Measurements from ENCODE around the gene MGAT4D.
"Not testable (repeated sequence)": the region's sequence is repeated elsewhere in the genome, so short reads cannot be mapped to it uniquely, and the experiment has no call there.

The MGAT4D gene

DNA sequence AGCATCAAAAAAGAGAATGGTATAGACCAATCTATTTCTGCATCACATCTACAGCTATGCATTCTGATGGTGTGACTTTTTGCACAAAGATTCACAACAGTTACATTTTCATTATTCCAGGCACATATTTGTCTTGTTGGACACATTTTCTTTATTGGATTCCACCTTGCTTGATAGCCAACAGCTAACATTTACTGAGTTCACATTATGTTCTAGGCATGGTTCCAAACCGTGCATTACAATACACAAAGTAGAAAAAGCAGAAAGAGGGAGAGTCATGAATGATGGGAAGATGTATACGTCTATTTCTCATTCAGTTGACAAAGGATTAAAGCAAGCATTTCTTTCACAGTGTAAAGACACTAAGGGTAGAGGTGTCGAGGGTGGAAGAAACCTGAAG lies 47.7 kb downstream of the MGAT4D start:
- Histone ChIP-seq H3K9me3 (ENCODE audit: insufficient read depth, low read depth, low read length) (no peaks in the 10 kb centered on the region), H4K20me1 (ENCODE audit: insufficient read depth, low read length, poor library complexity, severe bottlenecking) (no peaks in the 10 kb centered on the region), H3K36me3 (ENCODE audit: insufficient read depth, low read length) (no peaks in the 10 kb centered on the region), H3K4me2 (ENCODE audit: low read depth, low read length, poor library complexity, severe bottlenecking) (no peak overlapping the region), H2AFZ (ENCODE audit: low read length) (no peak overlapping the region), H3K27me3 (ENCODE audit: insufficient read depth, low read length, poor library complexity, severe bottlenecking) (no peaks in the 10 kb centered on the region), H3K4me3 (ENCODE audit: low read length, poor library complexity, severe bottlenecking) (no peak overlapping the region), H3K4me1 (ENCODE audit: insufficient read depth, low read length, poor library complexity, severe bottlenecking) (no peaks in the 10 kb centered on the region), H3K9ac (ENCODE audit: low read depth, low read length, poor library complexity, severe bottlenecking) (no peak overlapping the region), H3K79me2 (ENCODE audit: insufficient read depth, low read length) (no peaks in the 10 kb centered on the region), H3K9me2 (replicated peaks; ENCODE audit: low read depth, low read length) (no peaks in the 10 kb centered on the region), H3F3A (ENCODE audit: low read depth) (no peaks in the 10 kb centered on the region)
- TF ChIP-seq, protein P1, sequence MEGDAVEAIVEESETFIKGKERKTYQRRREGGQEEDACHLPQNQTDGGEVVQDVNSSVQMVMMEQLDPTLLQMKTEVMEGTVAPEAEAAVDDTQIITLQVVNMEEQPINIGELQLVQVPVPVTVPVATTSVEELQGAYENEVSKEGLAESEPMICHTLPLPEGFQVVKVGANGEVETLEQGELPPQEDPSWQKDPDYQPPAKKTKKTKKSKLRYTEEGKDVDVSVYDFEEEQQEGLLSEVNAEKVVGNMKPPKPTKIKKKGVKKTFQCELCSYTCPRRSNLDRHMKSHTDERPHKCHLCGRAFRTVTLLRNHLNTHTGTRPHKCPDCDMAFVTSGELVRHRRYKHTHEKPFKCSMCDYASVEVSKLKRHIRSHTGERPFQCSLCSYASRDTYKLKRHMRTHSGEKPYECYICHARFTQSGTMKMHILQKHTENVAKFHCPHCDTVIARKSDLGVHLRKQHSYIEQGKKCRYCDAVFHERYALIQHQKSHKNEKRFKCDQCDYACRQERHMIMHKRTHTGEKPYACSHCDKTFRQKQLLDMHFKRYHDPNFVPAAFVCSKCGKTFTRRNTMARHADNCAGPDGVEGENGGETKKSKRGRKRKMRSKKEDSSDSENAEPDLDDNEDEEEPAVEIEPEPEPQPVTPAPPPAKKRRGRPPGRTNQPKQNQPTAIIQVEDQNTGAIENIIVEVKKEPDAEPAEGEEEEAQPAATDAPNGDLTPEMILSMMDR (conservative IDR thresholded peaks at IDR 0.05; ENCODE audit: low read length), result no peak
- TF ChIP-seq EZH2phosphoT487 (IDR thresholded peaks at IDR 0.05; ENCODE audit: borderline replicate concordance), result no peak

DNA sequence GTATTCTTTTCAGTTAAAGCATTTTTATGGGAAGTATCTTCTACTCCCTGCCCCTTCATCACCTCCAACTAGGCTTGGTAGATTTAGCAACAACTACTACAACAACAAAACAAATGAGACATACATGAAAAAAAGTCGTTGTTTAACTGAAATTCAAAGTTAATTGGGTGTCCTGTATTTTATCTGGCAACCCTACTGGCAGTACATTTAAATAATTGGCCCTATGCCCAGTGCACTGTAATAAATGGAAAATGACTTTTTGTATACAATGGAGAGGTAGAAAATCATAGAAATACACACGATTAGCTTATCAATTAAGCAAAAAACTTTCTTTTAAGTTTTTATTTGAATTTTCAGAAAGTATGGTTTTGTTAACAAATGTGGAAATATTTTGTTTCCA lies 49.3 kb downstream of the MGAT4D start:
- Histone ChIP-seq H3K79me2 (ENCODE audit: insufficient read depth, low read length) (no peaks in the 10 kb centered on the region), H3K4me3 (ENCODE audit: low read length, poor library complexity, severe bottlenecking) (no peak overlapping the region), H4K20me1 (ENCODE audit: insufficient read depth, low read length, poor library complexity, severe bottlenecking) (no peaks in the 10 kb centered on the region), H3F3A (ENCODE audit: low read depth) (no peaks in the 10 kb centered on the region), H3K27me3 (ENCODE audit: insufficient read depth, low read length, poor library complexity, severe bottlenecking) (no peaks in the 10 kb centered on the region), H2AFZ (ENCODE audit: low read length) (no peak overlapping the region), H3K9me2 (replicated peaks; ENCODE audit: low read depth, low read length) (no peaks in the 10 kb centered on the region), H3K9ac (ENCODE audit: low read depth, low read length, poor library complexity, severe bottlenecking) (no peak overlapping the region), H3K4me2 (ENCODE audit: low read depth, low read length, poor library complexity, severe bottlenecking) (no peak overlapping the region), H3K4me1 (ENCODE audit: insufficient read depth, low read length, poor library complexity, severe bottlenecking) (no peaks in the 10 kb centered on the region), H3K36me3 (ENCODE audit: insufficient read depth, low read length) (no peaks in the 10 kb centered on the region), H3K9me3 (ENCODE audit: insufficient read depth, low read depth, low read length) (no peaks in the 10 kb centered on the region)
- TF ChIP-seq EZH2phosphoT487 (IDR thresholded peaks at IDR 0.05; ENCODE audit: borderline replicate concordance), result no peak
- TF ChIP-seq, protein P1 (conservative IDR thresholded peaks at IDR 0.05; ENCODE audit: low read length), result no peak

DNA sequence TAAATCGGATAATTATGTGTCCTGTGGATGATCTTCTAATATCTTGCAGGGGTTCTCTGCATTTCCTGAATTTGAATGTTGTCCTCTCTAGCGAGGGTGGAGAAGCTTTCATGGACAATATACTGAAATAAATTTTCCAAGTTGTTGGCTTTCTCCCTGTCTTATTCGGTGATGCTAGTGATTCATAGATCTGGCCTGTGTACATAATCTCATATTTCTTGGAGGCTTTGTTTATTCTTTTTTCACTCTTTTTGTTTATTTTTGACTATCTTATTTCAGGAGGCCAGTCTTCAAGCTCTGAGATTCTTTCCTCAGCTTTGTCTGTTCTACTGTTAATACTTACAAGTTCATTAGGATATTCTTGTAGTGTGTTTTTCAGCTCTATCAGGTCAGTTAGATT lies 49.9 kb downstream of the MGAT4D start:
- no peaks in the 10 kb centered on the region for H3K79me2 ChIP-seq (ENCODE audit: insufficient read depth, low read length)
- no peaks in the 10 kb centered on the region for H3K36me3 ChIP-seq (ENCODE audit: insufficient read depth, low read length)
- H3K4me1 ChIP-seq (ENCODE audit: insufficient read depth, low read length, poor library complexity, severe bottlenecking), result no peaks in the 10 kb centered on the region
- no peaks in the 10 kb centered on the region for H3K27me3 ChIP-seq (ENCODE audit: insufficient read depth, low read length, poor library complexity, severe bottlenecking)
- H3F3A ChIP-seq (ENCODE audit: low read depth), result no peaks in the 10 kb centered on the region
- H3K4me2 ChIP-seq (ENCODE audit: low read depth, low read length, poor library complexity, severe bottlenecking), result no peak overlapping the region
- no peaks in the 10 kb centered on the region for H3K9me2 ChIP-seq (replicated peaks; ENCODE audit: low read depth, low read length)
- H3K9me3 ChIP-seq (ENCODE audit: insufficient read depth, low read depth, low read length), result no peaks in the 10 kb centered on the region
- TF ChIP-seq, protein P1 (conservative IDR thresholded peaks at IDR 0.05; ENCODE audit: low read length), result no peak
- no peak for TF ChIP-seq EZH2phosphoT487 (IDR thresholded peaks at IDR 0.05; ENCODE audit: borderline replicate concordance)
- no peak overlapping the region for H2AFZ ChIP-seq (ENCODE audit: low read length)
- no peaks in the 10 kb centered on the region for H4K20me1 ChIP-seq (ENCODE audit: insufficient read depth, low read length, poor library complexity, severe bottlenecking)
- no peak overlapping the region for H3K9ac ChIP-seq (ENCODE audit: low read depth, low read length, poor library complexity, severe bottlenecking)
- no peak overlapping the region for H3K4me3 ChIP-seq (ENCODE audit: low read length, poor library complexity, severe bottlenecking)

DNA sequence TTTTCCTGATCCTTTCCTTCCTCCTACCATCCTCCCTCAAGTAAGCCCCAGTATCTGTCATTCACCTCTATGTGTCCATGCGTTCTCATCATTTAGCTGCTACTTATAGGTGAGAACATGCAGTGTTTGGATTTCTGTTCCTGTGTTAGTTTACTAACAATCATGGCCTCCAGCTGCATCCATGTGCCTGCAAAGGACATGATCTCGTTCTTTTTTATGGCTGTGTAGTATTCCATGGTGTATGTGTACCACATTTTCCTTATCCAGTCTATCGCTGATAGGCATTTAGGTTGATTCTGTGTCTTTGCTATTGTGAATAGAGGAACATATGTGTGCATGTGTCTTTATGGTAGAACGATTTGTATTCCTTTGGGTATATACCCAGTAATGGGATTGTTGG lies 53.7 kb downstream of the MGAT4D start:
- H4K20me1 ChIP-seq (ENCODE audit: insufficient read depth, low read length, poor library complexity, severe bottlenecking); H3K4me1 ChIP-seq (ENCODE audit: insufficient read depth, low read length, poor library complexity, severe bottlenecking); H3K79me2 ChIP-seq (ENCODE audit: insufficient read depth, low read length); H3K9me3 ChIP-seq (ENCODE audit: insufficient read depth, low read depth, low read length); H3K4me3 ChIP-seq (ENCODE audit: low read length, poor library complexity, severe bottlenecking); H3K36me3 ChIP-seq (ENCODE audit: insufficient read depth, low read length); H3K27me3 ChIP-seq (ENCODE audit: insufficient read depth, low read length, poor library complexity, severe bottlenecking); H3K9ac ChIP-seq (ENCODE audit: low read depth, low read length, poor library complexity, severe bottlenecking); H2AFZ ChIP-seq (ENCODE audit: low read length); H3K9me2 ChIP-seq (replicated peaks; ENCODE audit: low read depth, low read length); H3F3A ChIP-seq (ENCODE audit: low read depth); H3K4me2 ChIP-seq (ENCODE audit: low read depth, low read length, poor library complexity, severe bottlenecking): not testable (repeated sequence)

All from Loucy (cell line).